K562 (cell line): ENCODE results near the gene AMDHD2. TPM values are rescaled to one million over a fixed set of nuclear protein-coding genes. Genes with fewer than 3 reads are reported as not detected.
"Not testable (repeated sequence)": the region's sequence is repeated elsewhere in the genome, so short reads cannot be mapped to it uniquely, and the experiment has no call there.

Experiments used
- ATAC-seq: fragments of 200-7000 bp; cut with Tn5 transposase; 3 replicates; pipeline ENCODE4 v1.9.1; 2020; ENCODE audit warnings: moderate library complexity
- BruUV-seq: library from RNA; stranded (reverse); fragments of 400-500 nt; replicated peaks from 2 replicates; lab custom pipeline; 2021; lab: Mats Ljungman, UMichigan
- CTCF ChIA-PET: fragments of 300-600 bp; formaldehyde crosslinking; extraction: SDS; loops from one replicate; lab custom pipeline; 2021; ENCODE audit warnings: low intra/inter-chr PET ratio; lab: Yijun Ruan, JAX
- POLR2A ChIA-PET: fragments of 300-600, 350-650 bp; sonication (Branson Sonifier 250); formaldehyde crosslinking; extraction: SDS; loops from one replicate; lab custom pipeline; 2021; ENCODE audit warnings: antibody characterized with exemption, inconsistent platforms; lab: Yijun Ruan, JAX
- DNase-seq, 4 experiments: peaks; one replicate each; pipeline versions ENCODE4 v3.0.0 to v3.0.0-alpha.2; 2011 to 2018; ENCODE audit warnings: low spot score in 3 of 4, mixed read lengths in 3 of 4; ENCODE audit errors: extremely low read depth in 1 of 4
- FAIRE-seq: peaks from 2 replicates; lab custom pipeline; 2011; peaks lifted over from hg19 to GRCh38; lab: Jason Lieb, UNC
- H2AFZ ChIP-seq: 2 replicates; pipeline ENCODE4 v1.6.0; 2011; ENCODE audit warnings: low read depth, low read length, control low read depth, inconsistent platforms
- H3K27ac ChIP-seq: fragments of 200-600 bp; 3 replicates; pipeline ENCODE4 v1.8.0; 2011; ENCODE audit warnings: low read depth, mild to moderate bottlenecking, control low read depth, inconsistent platforms, low read length, moderate library complexity, mixed read lengths; ENCODE audit errors: extremely low read depth
- H3K27me3 ChIP-seq, 2 experiments: fragments of 300-600 bp in 1 of 2; 2 replicates in 1 of 2; 3 replicates in 1 of 2; pipeline versions ENCODE4 v1.6.0 to v1.8.0; 2011; ENCODE audit warnings: inconsistent platforms in 2 of 2, low read length in 2 of 2, mild to moderate bottlenecking in 1 of 2, mixed read lengths in 1 of 2, moderate library complexity in 1 of 2; ENCODE audit not compliant: control insufficient read depth in 2 of 2, insufficient read depth in 2 of 2
- H3K36me3 ChIP-seq: fragments of 300-600 bp; 3 replicates; pipeline ENCODE4 v1.8.0; 2011; ENCODE audit warnings: mild to moderate bottlenecking, low read length, inconsistent platforms; ENCODE audit not compliant: control insufficient read depth, insufficient read depth
- H3K4me1 ChIP-seq, 2 experiments: fragments of 200-600 bp in 1 of 2; replicated peaks in 1 of 2; 2 replicates in 1 of 2; 3 replicates in 1 of 2; pipeline versions ENCODE4 v1.5.1 to v1.8.0; 2011; ENCODE audit warnings: inconsistent platforms in 2 of 2, low read length in 2 of 2, mild to moderate bottlenecking in 1 of 2, mixed read lengths in 1 of 2, moderate library complexity in 1 of 2; ENCODE audit not compliant: control insufficient read depth in 2 of 2, insufficient read depth in 2 of 2
- H3K4me2 ChIP-seq: 2 replicates; pipeline ENCODE4 v1.6.1; 2011; ENCODE audit warnings: low read length, control low read depth, inconsistent platforms, mixed read lengths; ENCODE audit not compliant: insufficient read depth
- H3K4me3 ChIP-seq: fragments of 200-600 bp; sonication (generic), shearing (Covaris generic); 2 replicates; pipeline ENCODE4 v1.5.1; 2016; ENCODE audit warnings: control low read depth, inconsistent platforms
- H3K79me2 ChIP-seq: fragments of 200-600 bp; 3 replicates; pipeline ENCODE4 v1.8.0; 2011; ENCODE audit warnings: low read length, inconsistent platforms; ENCODE audit not compliant: control insufficient read depth, insufficient read depth
- H3K9ac ChIP-seq, 2 experiments: 2 replicates each; pipeline versions ENCODE4 v1.6.0 to v1.6.1; 2011; ENCODE audit warnings: low read depth in 2 of 2, low read length in 2 of 2, control low read depth in 1 of 2, inconsistent platforms in 1 of 2, mild to moderate bottlenecking in 1 of 2, mixed read lengths in 1 of 2; ENCODE audit not compliant: insufficient read depth in 1 of 2
- H3K9me1 ChIP-seq: one replicate; pipeline ENCODE4 v1.6.0; 2011; ENCODE audit warnings: inconsistent platforms, mild to moderate bottlenecking, low read length, moderate library complexity; ENCODE audit not compliant: control insufficient read depth, insufficient read depth
- H3K9me3 ChIP-seq: replicated peaks from 2 replicates; pipeline ENCODE4 v1.5.1; 2011; ENCODE audit warnings: low read depth, low read length, inconsistent platforms; ENCODE audit not compliant: control insufficient read depth, insufficient read depth
- H4K20me1 ChIP-seq: replicated peaks from 2 replicates; pipeline ENCODE4 v1.6.1; 2011; ENCODE audit warnings: low read length, inconsistent platforms, mixed read lengths; ENCODE audit not compliant: control insufficient read depth, insufficient read depth
- CREM ChIP-seq: IDR thresholded peaks from 2 replicates; pipeline ENCODE4 v1.6.1; 2014; ENCODE audit warnings: antibody characterized with exemption, low read depth
- CTCF ChIP-seq, 3 experiments: IDR thresholded peaks in 2 of 3; conservative IDR thresholded peaks in 1 of 3; 2 replicates each; pipeline ENCODE4 v1.5.1; 2011 to 2012; ENCODE audit warnings: low read length in 3 of 3, mild to moderate bottlenecking in 3 of 3, control low read depth in 2 of 3, improper control_type of control experiment in 1 of 3, inconsistent platforms in 1 of 3, low read depth in 1 of 3, mixed read lengths in 1 of 3, moderate library complexity in 1 of 3; ENCODE audit not compliant: insufficient read depth in 2 of 3
- ZNF316 ChIP-seq: fragments of 450-650 bp; IDR thresholded peaks from 2 replicates; pipeline ENCODE4 v1.6.1; 2016
- WGBS: fragments of 100-300 bp; shearing (Covaris generic); methylation state at CpG from one replicate; pipeline ENCODE4 v1.1.6; 2016; ENCODE audit warnings: low coverage, mixed read lengths; ENCODE audit not compliant: insufficient coverage; ENCODE audit errors: missing lambda C conversion rate; 5-methylcytosine and 5-hydroxymethylcytosine counted together
- in situ Hi-C: fragments of 300-500 bp; cut with MboI; formaldehyde crosslinking; loops from 4 replicates; pipeline ENCODE4 v1.15.0; 2018; ENCODE audit warnings: inconsistent platforms, mixed read lengths
- intact Hi-C: fragments of 100-400 bp; cut with micrococcal nuclease; formaldehyde crosslinking; loops from 2 replicates; pipeline ENCODE4 v1.14.2; 2022
- polyA plus RNA-seq, 8 experiments: library from polyadenylated mRNA; depleted of rRNA in 4 of 8; stranded (reverse) in 5 of 8; unstranded in 3 of 8; fragments of >200 nt; fragmentation: Nextera tagmentation in 2 of 8; fragmentation: Illumina TruSeq in 1 of 8; extraction: Ambion mirVana in 2 of 8; extraction: Trizol in 1 of 8; gene quantifications; 2 replicates each; pipeline versions ENCODE4 v1.2.1 to v1.2.3, GENCODE V29; 2011 to 2014; ENCODE audit warnings: inconsistent platforms in 1 of 8, missing spikeins in 1 of 8
- total RNA-seq, 7 experiments: library from RNA; depleted of rRNA in 6 of 7; stranded (reverse); fragments of >200 nt in 6 of 7; fragmentation: Illumina TruSeq in 2 of 7; extraction: Trizol in 2 of 7; gene quantifications; 2 replicates each; pipeline versions ENCODE4 v1.2.1 to v1.2.3, GENCODE V29; 2011 to 2021; ENCODE audit warnings: low replicate concordance in 1 of 7

AMDHD2 gene
- total and polyA plus RNA-seq, 9 of the 15 experiments (the other 6 are each of a cell fraction or from before 2014, with no cell fraction given) = 0.38 to 56.9 (median 18.3) TPM; not detected in 1

- H3K9me1 ChIP-seq, CTCF ChIA-PET, H4K20me1 ChIP-seq, H3K9ac ChIP-seq, intact Hi-C loops, H3K4me3 ChIP-seq, H2AFZ ChIP-seq, H3K27me3 ChIP-seq, BruUV-seq, H3K4me2 ChIP-seq, POLR2A ChIA-PET, H3K27ac ChIP-seq, H3K9me3 ChIP-seq: not testable (repeated sequence)
- TF ChIP-seq ZNF316 (0 out of 2 replicates have a peak, but pooled peaks have one; percentile 10), CTCF (IDR thresholded peaks at IDR 0.05 in 2 of 3, conservative IDR thresholded peaks at IDR 0.05 in 1 of 3; ENCODE audit: insufficient read depth in 2 of 3, low read depth in 1 of 3, low read length in 3 of 3) (peak; percentile 22 to 44 (median 26); a peak in 2 of 6 replicates), CREM (0 out of 2 replicates have a peak, but pooled peaks have one; percentile 34)
- in situ Hi-C loops = loop anchor here (5.0 kb wide), 1 partner anchor 117 kb away; no protein-coding TSS in a partner anchor
- Histone ChIP-seq H3K79me2 (peaks cover 40% of the 10 kb centered on the region), H3K36me3 (peaks cover 16% of the 10 kb centered on the region; the same call in 2 of the 3 replicates), H3K4me1 (peaks cover 12 to 25% of the 10 kb centered on the region in 2 experiments; a peak in 4 of 5 replicates)
- FAIRE-seq = peak; percentile 90
- WGBS = 81% methylated on average over 12 of the region's 14 CpGs
- peak in 1 of 4 experiments; percentile 42 for DNase-seq
- peak; percentile 19; the same call in 1 of the 3 replicates for ATAC-seq
Observed at GRCh38 chr16:2539845-2540458, 19.8 kb downstream of the AMDHD2 start.

GRCh38 chr16:2540912-2541311 lies 20.7 kb downstream of the AMDHD2 start:
- 80% methylated on average over 1 of the region's 4 CpGs for WGBS
- DNase-seq, CTCF ChIA-PET, FAIRE-seq, POLR2A ChIA-PET, H4K20me1 ChIP-seq, H3K4me3 ChIP-seq, H2AFZ ChIP-seq, H3K27me3 ChIP-seq, H3K27ac ChIP-seq, BruUV-seq, H3K9me3 ChIP-seq, H3K4me2 ChIP-seq, ATAC-seq, intact Hi-C loops, H3K9me1 ChIP-seq, H3K9ac ChIP-seq: not testable (repeated sequence)
- Histone ChIP-seq H3K79me2 (peaks cover 50% of the 10 kb centered on the region), H3K4me1 (peaks cover 10 to 23% of the 10 kb centered on the region in 2 experiments; a peak in 4 of 5 replicates), H3K36me3 (peaks cover 16% of the 10 kb centered on the region; the same call in 2 of the 3 replicates)
- in situ Hi-C loops = loop anchor here (5.0 kb wide), 1 partner anchor 116 kb away; no protein-coding TSS in a partner anchor

GRCh38 chr16:2541409-2541808 lies 21.2 kb downstream of the AMDHD2 start:
- H3K27me3 ChIP-seq, BruUV-seq, FAIRE-seq, H3K4me2 ChIP-seq, H3K4me3 ChIP-seq, CTCF ChIA-PET, POLR2A ChIA-PET, H2AFZ ChIP-seq, H3K9me1 ChIP-seq, intact Hi-C loops, DNase-seq, H4K20me1 ChIP-seq, ATAC-seq, H3K27ac ChIP-seq, H3K9me3 ChIP-seq: not testable (repeated sequence)
- peaks cover 5 to 18% of the 10 kb centered on the region in 2 experiments; a peak in 4 of 5 replicates for H3K4me1 ChIP-seq
- in situ Hi-C loops = loop anchor here (5.0 kb wide), 1 partner anchor 116 kb away; no protein-coding TSS in a partner anchor
- H3K36me3 ChIP-seq = peaks cover 16% of the 10 kb centered on the region; the same call in 2 of the 3 replicates
- 81% methylated on average over 4 of the region's 6 CpGs for WGBS
- H3K79me2 ChIP-seq = peaks cover 55% of the 10 kb centered on the region
- H3K9ac ChIP-seq = 0 out of 4 replicates have a peak overlapping the region, but pooled peaks of 1 of the 2 experiments have one; percentile 20
